ENCODE measurements around the gene TTC12. TPM values are rescaled to one million over a fixed set of nuclear protein-coding genes. Genes with fewer than 3 reads are reported as not detected.

TTC12 gene
- total and polyA plus RNA-seq, 10 of the 15 experiments (the other 5 are each of a cell fraction or from before 2014, with no cell fraction given), result 3.7 to 14.0 (median 8.1) TPM

DNA sequence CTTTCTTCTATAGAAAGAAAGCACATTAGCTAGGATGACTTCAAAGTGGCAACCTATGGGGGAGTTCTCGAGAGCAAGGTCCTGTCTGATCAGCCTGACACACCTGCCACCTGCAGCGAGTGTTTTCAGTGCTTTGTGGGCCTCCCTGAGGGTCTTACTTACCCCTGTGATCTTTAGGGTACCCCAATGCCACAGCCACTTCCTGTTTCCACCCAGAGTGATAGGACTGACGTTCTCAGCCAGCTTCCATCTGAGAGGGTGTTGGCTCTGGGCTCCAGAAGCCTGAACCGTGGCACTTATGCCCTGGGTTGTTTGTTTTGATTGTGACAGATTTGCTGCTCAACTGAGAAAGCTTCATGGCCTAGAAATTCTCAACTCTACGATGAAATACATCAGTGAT is 51.5 kb downstream of the TTC12 start (continued):
- TF ChIP-seq EP300 (IDR thresholded peaks at IDR 0.05; ENCODE audit: borderline replicate concordance in 1 of 2, control insufficient read depth in 1 of 2, low read depth in 2 of 2, low read length in 2 of 2) (no peak), PML (IDR thresholded peaks at IDR 0.05; ENCODE audit: low read length) (no peak), WRNIP1 (IDR thresholded peaks at IDR 0.05; ENCODE audit: borderline replicate concordance, low read depth, low read length) (no peak), STAT3 (IDR thresholded peaks at IDR 0.05; ENCODE audit: low read depth, low read length) (no peak), MTA2 (IDR thresholded peaks at IDR 0.05; ENCODE audit: low read depth) (no peak), CHD1 (IDR thresholded peaks at IDR 0.05; ENCODE audit: low read depth, low read length) (no peak), ZNF384 (IDR thresholded peaks at IDR 0.05; ENCODE audit: borderline replicate concordance, low read depth, low read length) (no peak)

DNA sequence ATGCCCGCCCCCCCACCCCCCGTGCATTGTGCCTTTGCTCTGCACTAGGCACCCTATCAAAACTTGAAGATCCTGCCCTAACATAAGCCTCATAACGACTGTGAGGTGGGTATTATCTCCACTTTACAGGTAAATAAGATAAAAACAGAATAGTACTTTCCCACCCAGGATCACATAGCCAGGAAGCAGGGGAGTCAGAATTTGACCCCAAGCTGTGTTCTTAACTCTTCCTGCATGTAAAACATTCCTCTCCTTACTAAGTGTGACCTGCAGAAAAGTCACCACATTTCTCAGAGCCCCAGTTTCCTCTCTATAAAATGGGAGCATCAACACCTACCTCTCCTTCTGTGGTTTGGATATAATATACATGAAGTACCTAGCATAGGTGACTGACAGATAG is 55.0 kb downstream of the TTC12 start:
- in situ Hi-C loops (cut with MboI) (no loop called here), intact Hi-C loops (cut with micrococcal nuclease; ENCODE audit: unreplicated experiment) (no loop called here)
- H3K36me3 ChIP-seq (ENCODE audit: control insufficient read depth in 2 of 2, insufficient read depth in 2 of 2, low read length in 1 of 2), result no peaks in the 10 kb centered on the region; a peak in 2 of 4 replicates
- H3K27ac ChIP-seq (ENCODE audit: control insufficient read depth, insufficient read depth), result no peak overlapping the region
- ChIA-PET CTCF (no interaction called here), RAD21 (ENCODE audit: unreplicated experiment) (interaction anchor here (1.2 kb wide), 1 partner anchor 65 kb away, joined by 4 read pairs; no protein-coding TSS in a partner anchor), POLR2A (no interaction called here), SMC1A (ENCODE audit: uncharacterized antibody, unreplicated experiment) (no interaction called here)
- H3K4me2 ChIP-seq (ENCODE audit: control insufficient read depth, insufficient read depth), result no peak overlapping the region
- DNase-seq (ENCODE audit: low read depth, low spot score) (no peak), FAIRE-seq (no peak), ATAC-seq (no peak)
- WGBS (ENCODE audit: insufficient coverage, insufficient replicate concordance, low lambda C conversion rate, missing lambda C conversion rate), result 30% methylated on average over 3 of the region's 3 CpGs
- H4K20me1 ChIP-seq (ENCODE audit: control insufficient read depth, insufficient read depth), result no peaks in the 10 kb centered on the region
- TF ChIP-seq GABPA (IDR thresholded peaks at IDR 0.05; ENCODE audit: low read depth), result no peak
- no peaks in the 10 kb centered on the region; the same call in 1 of the 2 replicates for H3K4me1 ChIP-seq (ENCODE audit: control insufficient read depth, insufficient read depth, low read length)
- no TSS peak for BruUV-seq (replicated peaks)
- H3K4me3 ChIP-seq, result no peak overlapping the region
- no peaks in the 10 kb centered on the region; a peak in 1 of 4 replicates for H3K27me3 ChIP-seq (replicated peaks in 1 of 2; ENCODE audit: control insufficient read depth in 2 of 2, insufficient read depth in 2 of 2, low read length in 1 of 2)
- no peaks in the 10 kb centered on the region for H3K79me2 ChIP-seq (ENCODE audit: control insufficient read depth, insufficient read depth, low read length)
- H3K9ac ChIP-seq (ENCODE audit: control insufficient read depth, insufficient read depth, low read length), result no peak overlapping the region
- no peaks in the 10 kb centered on the region for H3K9me3 ChIP-seq (replicated peaks; ENCODE audit: control insufficient read depth, insufficient read depth, low read length)
- H2AFZ ChIP-seq (ENCODE audit: control insufficient read depth, low read depth, low read length), result no peak overlapping the region
